GM21529 (cell line): ENCODE data around the gene ADGRB3.

ENCODE experiments used
- ATAC-seq: cut with Tn5 transposase; IDR thresholded peaks from one replicate; pipeline ENCODE4 v1.9.1; 2021; ENCODE audit not compliant: unreplicated experiment

ADGRB3 gene

GRCh38 chr6:68701159-68701558, 66.1 kb downstream of the ADGRB3 start:
- ATAC-seq = no peak

DNA sequence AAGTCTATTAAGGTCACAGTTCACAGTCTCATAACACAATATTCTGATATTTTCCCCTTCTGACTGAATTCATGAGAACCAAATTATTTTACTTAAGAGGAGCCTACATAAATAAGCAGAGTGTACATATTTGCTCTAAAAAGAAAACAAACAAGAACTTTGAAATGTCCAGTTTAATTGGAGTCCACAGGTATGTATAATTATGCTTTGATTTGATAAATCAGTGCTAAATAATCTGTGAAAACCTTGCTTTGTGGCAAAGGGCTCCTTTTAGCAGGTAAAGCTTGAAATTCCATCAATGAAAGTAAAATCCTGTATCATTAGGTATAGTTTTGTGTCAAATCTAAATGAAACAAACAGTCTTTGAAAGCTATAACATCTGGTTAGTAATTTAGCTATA, 69.4 kb downstream of the ADGRB3 start:
- ATAC-seq = no peak

DNA sequence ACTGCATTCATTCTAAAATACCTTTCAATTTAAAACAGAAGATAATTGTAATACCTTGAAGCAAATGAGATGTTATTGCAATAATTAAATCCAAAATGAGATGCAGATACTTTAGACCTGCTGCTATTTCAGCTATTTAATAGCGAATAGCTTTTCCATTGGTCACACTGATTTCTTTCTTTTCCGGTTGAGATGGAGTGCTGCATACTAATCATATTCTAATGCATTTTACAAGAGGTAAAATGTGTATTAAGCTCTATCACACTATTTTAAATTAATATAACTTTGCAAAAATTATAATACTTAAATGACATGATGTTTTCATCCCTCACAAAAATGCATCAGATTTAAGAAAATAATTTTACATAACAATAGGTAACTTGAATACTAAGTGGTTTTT, 74.0 kb downstream of the ADGRB3 start:
- ATAC-seq = no peak

DNA sequence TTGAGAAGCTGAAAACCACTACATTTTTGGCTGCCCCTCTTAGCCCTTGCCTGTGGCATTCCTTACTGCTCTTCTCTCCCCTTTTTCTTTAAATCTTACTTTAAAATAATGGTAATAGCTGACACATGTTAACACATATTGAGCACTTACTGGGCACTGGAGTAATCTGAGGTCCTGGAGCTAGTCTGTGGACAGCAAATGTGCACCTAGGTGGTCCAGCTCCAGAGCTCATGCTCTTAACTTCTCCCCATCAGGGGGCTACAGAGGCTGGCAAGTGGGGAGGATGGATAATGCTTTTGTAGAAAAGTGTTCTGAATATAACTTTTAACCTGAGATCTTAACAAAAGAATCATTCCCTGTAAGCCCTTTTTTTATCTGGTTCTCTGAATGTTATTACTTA, 74.8 kb downstream of the ADGRB3 start:
- ATAC-seq = no peak

- ATAC-seq = no peak
Measured at GRCh38 chr6:68710496-68710895, 75.4 kb downstream of the ADGRB3 start.

DNA sequence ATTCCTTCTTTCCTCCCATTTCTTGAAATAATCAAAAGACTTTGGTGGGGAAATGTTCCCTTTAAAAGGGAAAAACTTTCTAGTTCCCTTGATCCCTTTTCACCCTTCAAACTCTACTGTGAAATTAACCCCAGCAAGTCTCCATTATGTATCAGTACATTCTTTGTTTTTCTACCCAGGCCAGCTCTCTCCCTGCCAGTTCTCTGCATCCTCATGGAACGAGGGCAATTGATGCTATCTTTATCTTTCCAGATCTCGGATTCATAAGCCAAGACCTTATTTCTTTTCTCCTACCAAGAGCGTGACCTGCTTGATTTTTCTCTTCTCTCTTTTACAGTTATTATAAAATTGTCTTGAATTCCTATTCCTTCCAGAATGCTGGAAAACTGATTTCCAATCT, 75.8 kb downstream of the ADGRB3 start:
- ATAC-seq = no peak

DNA sequence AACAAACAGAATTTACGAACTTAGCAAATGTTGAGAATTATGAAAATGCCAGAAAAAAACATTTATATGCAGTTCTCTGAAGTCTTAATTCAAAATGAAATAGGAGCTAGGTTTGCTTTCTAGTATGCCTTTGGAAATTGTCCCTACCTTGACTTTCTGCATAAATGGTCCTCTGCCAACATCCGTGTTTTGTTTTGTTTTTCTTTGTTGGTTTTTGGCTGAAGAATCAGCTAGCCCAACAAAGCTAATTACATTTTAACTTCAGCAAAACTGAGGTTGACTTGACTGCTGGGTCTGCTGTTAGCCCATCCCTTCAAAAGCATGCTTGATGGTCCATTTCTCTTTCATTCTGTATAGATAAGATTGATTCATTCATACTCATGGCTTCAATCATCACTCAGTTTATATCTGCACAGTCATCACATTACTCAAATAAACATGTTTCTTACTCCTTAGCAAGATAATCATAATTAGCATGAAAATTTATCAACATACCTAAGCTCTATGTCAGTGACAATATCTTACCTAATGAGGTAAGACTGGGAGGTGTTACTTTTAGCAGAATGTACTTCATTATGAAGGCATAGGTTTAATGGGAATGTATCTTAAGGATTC, 76.4 kb downstream of the ADGRB3 start:
- ATAC-seq = no peak

DNA sequence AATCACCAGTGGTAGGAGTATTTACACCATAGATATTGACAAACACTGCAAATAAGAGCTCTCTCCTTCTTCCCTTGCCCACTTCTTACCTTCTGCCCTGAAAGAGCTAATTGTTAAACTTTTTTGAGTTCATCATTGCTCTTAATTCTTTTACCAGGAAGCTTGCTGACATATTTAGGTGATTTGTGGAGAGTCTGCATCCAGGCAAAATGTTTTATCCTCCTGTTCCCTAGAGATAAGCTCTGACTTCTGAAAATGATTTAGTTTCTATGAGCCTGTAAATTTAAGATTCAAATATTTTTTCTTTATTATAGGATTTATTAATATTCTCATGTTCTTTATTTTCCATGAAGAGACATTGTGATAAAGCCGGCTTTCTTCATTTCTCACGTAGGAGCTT, 81.5 kb downstream of the ADGRB3 start:
- no peak for ATAC-seq

DNA sequence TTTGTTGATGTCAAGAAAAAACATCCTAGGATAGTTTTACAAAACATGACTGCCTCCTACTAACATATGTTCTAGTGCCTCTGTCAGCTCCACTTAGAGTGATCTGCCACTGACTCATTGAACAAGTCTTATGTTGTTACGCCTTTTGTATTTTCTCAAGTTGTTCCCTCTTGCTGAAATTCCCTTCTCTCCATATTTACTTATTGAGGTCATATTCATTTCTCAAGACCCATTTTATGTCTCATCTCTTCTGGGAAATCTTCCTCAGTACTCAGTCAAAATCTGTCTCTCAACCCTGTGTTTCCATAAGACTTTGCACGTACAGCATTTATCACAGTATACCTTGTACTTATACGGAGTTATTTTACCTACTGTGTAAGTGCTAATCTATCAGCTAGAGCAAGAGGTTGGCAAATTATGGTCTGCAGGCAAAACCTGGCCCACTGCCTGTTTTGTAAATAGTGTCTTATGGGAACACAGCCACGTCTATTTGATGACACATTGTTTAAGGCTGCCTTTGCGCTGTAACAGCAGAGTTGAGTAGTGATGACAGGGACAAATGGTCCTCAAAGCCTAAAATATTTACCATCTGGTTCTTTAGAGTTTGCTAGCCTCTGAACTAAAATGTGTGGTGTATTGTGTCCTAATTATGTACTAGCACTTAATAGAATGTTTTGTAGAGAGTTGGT, 83.4 kb downstream of the ADGRB3 start:
- ATAC-seq = no peak

GRCh38 chr6:68719761-68720160, 84.7 kb downstream of the ADGRB3 start:
- no peak for ATAC-seq

GRCh38 chr6:68722891-68723527, 87.9 kb downstream of the ADGRB3 start:
- ATAC-seq = no peak

DNA sequence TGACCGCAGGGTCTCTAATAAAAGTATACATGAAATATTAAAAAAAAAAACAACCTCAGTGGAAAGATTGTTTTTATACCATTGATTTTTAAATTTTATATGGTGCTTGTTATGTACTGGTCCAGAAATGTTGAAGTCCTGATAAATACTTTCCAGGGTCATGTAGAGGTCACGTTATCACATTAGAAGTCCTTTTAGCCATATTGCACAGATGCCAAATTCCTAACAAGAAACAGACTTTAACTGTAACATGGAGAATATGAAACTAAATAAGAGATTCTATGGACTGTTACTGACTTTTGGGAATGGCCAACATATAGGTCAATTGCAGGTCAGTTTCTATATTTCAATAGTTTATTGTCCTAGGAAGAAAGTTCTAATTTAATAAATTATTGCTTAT, 89.0 kb downstream of the ADGRB3 start:
- no peak for ATAC-seq

DNA sequence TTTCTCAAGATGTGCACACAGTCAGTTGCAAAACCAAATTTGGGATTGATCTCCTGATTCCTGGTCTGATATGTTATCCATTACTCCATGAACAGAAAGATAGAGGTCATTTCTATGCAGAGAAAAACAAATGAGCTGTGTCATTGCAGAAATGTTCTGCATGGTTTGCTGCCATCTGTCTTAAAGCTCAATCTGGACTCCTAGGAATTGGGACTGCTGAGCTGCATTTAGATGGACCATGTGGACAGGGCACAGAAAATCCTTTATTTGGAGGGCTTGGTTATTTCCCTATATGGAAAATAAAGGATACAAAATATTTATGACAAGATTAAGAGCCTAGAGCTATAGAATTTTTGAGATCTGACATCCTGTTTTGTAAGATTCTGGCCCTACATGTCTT, 91.3 kb downstream of the ADGRB3 start:
- ATAC-seq = no peak

DNA sequence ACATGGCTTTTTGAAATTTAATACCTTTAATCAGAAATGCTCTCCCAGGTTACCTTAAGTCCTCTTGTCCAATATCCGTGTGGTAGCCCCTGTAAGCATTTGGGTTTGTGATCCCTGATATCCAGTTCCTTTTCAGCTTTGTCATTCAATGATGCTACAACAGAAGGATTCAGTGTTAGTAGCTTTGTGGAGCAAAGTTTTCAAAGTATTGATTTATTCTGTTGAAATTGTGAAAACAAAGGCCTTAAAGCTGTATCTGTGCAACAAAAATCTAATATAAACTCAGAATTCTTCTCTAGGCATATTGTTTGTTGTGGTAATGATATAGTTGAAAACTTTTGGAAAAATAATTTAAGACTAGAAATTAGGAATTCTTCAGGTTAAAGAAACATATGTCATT, 91.9 kb downstream of the ADGRB3 start:
- no peak for ATAC-seq

- ATAC-seq = no peak
Measured at GRCh38 chr6:68727699-68728098, 92.6 kb downstream of the ADGRB3 start.

- no peak for ATAC-seq
Measured at GRCh38 chr6:68728159-68728979, 93.3 kb downstream of the ADGRB3 start.

DNA sequence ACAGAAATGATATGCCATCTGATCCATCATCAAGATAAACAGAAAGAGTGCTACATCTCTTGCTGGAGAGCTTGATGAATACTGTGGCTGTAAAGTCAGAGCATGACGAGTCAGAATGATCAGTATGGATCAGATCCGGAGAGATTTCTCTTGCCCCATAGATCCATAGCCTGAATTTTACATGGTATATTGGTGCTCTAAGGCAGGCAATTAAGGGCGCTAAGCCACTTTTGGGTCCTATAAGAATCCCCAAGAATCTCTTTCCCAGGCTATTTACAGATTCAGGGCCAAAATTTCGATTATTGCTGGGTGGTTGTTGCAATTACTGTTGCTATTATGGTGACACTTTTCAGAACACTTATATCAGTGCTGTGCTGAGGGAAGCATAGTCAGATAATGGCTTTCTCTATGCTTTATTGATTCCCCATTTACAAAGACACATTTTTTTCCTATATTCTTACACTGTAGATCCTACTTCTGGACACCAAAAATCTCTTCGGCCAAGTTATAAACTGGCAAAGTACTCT, 94.4 kb downstream of the ADGRB3 start:
- no peak for ATAC-seq

DNA sequence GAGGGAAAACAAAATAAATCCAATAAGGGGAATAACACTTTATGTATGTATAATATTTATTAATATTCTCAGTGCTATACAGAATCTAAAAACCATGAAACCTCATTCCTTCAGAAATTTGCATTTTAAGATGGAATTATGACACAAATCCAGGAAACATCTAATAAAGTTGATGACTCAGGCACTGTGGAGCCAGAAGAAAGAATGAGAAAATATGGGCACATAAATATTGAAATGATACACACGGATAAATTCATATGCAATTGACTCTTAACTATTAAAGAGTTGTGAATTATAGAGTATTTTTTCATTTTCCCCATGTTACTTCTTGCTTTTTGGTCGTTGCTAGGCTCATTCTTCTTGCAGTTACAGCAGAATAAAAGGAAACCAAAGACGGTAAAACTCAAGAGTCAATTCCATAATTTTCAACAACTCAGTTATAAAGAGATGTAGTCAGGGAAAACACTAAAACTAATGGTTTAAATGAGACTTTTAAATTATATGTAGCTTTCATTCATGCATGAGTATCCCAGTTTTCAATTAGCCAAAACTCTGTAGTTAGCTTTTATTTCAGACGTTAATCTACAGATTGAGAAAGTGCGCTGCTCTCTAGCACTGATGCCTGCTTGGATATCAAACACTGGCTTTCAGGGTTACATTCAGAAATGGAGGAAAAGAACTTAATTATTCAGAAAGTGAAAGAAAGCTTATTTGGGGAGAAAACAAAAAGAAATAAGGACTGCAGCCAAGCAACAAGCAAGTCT, 95.4 kb downstream of the ADGRB3 start:
- ATAC-seq = no peak

- no peak for ATAC-seq
Measured at GRCh38 chr6:68732423-68732822, 97.3 kb downstream of the ADGRB3 start.

DNA sequence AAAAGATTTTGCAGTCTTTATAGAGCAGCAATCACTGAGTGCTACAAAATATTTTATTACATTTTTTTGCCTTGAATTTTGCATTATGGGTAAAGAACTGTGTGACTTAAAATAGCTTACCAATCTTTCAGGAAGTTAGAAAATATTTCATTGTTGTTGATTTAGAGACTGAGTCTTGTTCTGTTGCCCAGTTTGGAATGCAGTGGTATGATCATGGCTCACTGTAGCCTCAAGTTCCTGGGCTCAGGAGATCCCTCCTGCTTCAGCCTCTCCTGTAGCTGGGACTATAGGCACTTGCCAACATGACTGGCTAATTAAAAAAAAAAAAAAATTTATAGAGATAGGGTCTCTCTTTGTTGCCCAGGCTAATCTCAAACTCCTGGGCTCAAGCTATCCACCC, 100.8 kb downstream of the ADGRB3 start:
- ATAC-seq = no peak

DNA sequence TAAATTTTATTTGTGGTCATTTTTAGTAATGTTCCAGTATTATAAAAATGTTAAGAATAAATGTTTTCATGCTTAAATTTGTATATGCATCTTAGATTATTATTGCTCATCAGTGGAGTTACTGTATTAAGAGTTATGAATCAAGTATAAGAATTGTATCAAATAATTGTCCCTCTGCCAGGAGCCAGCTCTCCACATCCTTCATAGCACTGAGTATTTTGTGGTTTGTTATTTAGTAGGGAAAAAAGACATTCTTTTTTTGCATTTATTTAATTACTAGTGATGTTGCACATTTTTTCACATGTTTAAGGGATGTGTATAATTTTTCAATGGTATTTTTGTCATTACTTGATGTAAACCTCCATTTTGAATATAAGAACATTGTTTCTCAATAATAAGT, 102.0 kb downstream of the ADGRB3 start:
- ATAC-seq = no peak
